Liver (tissue), 9 donors: ENCODE data around the gene SLC39A1. TPM values are rescaled to one million over a fixed set of nuclear protein-coding genes. Genes with fewer than 3 reads are reported as not detected.

Experiments
- DNase-seq: peaks from one replicate; pipeline ENCODE4 v3.0.0-alpha.2; 2017; ENCODE audit warnings: low spot score
- H3K27ac ChIP-seq, 2 donors: one replicate each; pipeline ENCODE4 v1.7.0; 2013; ENCODE audit warnings: inconsistent platforms in 2 of 2, low read length in 2 of 2, control low read depth in 1 of 2, low read depth in 1 of 2, mild to moderate bottlenecking in 1 of 2
- H3K27me3 ChIP-seq, 4 donors: one replicate each; pipeline versions ENCODE4 v1.6.1 to v1.7.0; 2013; ENCODE audit warnings: low read length in 3 of 4, inconsistent platforms in 1 of 4, mild to moderate bottlenecking in 1 of 4, moderate library complexity in 1 of 4; ENCODE audit not compliant: control insufficient read depth in 4 of 4, insufficient read depth in 4 of 4
- H3K36me3 ChIP-seq, 4 donors: one replicate each; pipeline versions ENCODE4 v1.6.1 to v1.7.0; 2013; ENCODE audit warnings: low read length in 3 of 4, mild to moderate bottlenecking in 3 of 4, low read depth in 1 of 4, moderate library complexity in 1 of 4; ENCODE audit not compliant: control insufficient read depth in 4 of 4, insufficient read depth in 3 of 4
- H3K4me1 ChIP-seq, 4 donors: one replicate each; pipeline versions ENCODE4 v1.6.1 to v1.7.0; 2013; ENCODE audit warnings: low read length in 3 of 4, mild to moderate bottlenecking in 3 of 4, moderate library complexity in 1 of 4; ENCODE audit not compliant: control insufficient read depth in 4 of 4, insufficient read depth in 4 of 4
- H3K4me3 ChIP-seq, 3 donors: one replicate each; pipeline versions ENCODE4 v1.6.1 to v1.7.0; 2013; ENCODE audit warnings: low read length in 3 of 3, control low read depth in 1 of 3, low read depth in 1 of 3, mild to moderate bottlenecking in 1 of 3
- H3K9ac ChIP-seq, 2 donors: one replicate each; pipeline ENCODE4 v1.7.0; 2013; ENCODE audit warnings: low read length in 2 of 2, mild to moderate bottlenecking in 2 of 2, moderate library complexity in 2 of 2, control low read depth in 1 of 2, low read depth in 1 of 2
- H3K9me3 ChIP-seq, 4 donors: one replicate each; pipeline versions ENCODE4 v1.6.1 to v1.7.0; 2013; ENCODE audit warnings: low read length in 3 of 4; ENCODE audit not compliant: control insufficient read depth in 4 of 4
- CTCF ChIP-seq: fragments of 150-350 bp; IDR thresholded peaks from 2 replicates; pipeline ENCODE4 v1.5.1; 2017; ENCODE audit warnings: improper control_type of control experiment, low read depth, low read length; ENCODE audit not compliant: missing input control
- EGR1 ChIP-seq, 2 donors: IDR thresholded peaks; 2 replicates each; pipeline ENCODE4 v1.6.1; 2016 to 2018; ENCODE audit warnings: antibody characterized with exemption in 2 of 2, low read depth in 2 of 2
- FOXA1 ChIP-seq: IDR thresholded peaks from 2 replicates; pipeline ENCODE4 v1.6.1; 2016; ENCODE audit warnings: antibody characterized with exemption
- HNF4A ChIP-seq, 2 donors: conservative IDR thresholded peaks; 2 replicates each; pipeline ENCODE4 v1.6.1; 2016; ENCODE audit warnings: antibody characterized with exemption in 2 of 2, mild to moderate bottlenecking in 2 of 2
- HNF4G ChIP-seq: IDR thresholded peaks from 2 replicates; pipeline ENCODE4 v1.6.1; 2016; ENCODE audit warnings: antibody characterized with exemption
- JUND ChIP-seq, 2 donors: IDR thresholded peaks; 2 replicates each; pipeline ENCODE4 v1.6.1; 2016; ENCODE audit warnings: antibody characterized with exemption in 2 of 2
- NR2F2 ChIP-seq: IDR thresholded peaks from 2 replicates; pipeline ENCODE4 v1.6.1; 2016; ENCODE audit warnings: antibody characterized with exemption
- RAD21 ChIP-seq, 2 donors: IDR thresholded peaks; 2 replicates each; pipeline ENCODE4 v1.6.1; 2016; ENCODE audit warnings: antibody characterized with exemption in 2 of 2, mild to moderate bottlenecking in 2 of 2
- REST ChIP-seq: IDR thresholded peaks from 2 replicates; pipeline ENCODE4 v1.6.1; 2016; ENCODE audit warnings: antibody characterized with exemption, mild to moderate bottlenecking
- RXRA ChIP-seq, 2 donors: IDR thresholded peaks; 2 replicates each; pipeline ENCODE4 v1.6.1; 2017 to 2018; ENCODE audit warnings: antibody characterized with exemption in 2 of 2, mild to moderate bottlenecking in 1 of 2
- SP1 ChIP-seq: IDR thresholded peaks from 2 replicates; pipeline ENCODE4 v1.6.1; 2018; ENCODE audit warnings: antibody characterized with exemption, mild to moderate bottlenecking
- TAF1 ChIP-seq: conservative IDR thresholded peaks from 2 replicates; pipeline ENCODE4 v1.6.1; 2016; ENCODE audit warnings: antibody characterized with exemption, mild to moderate bottlenecking
- YY1 ChIP-seq: IDR thresholded peaks from 2 replicates; pipeline ENCODE4 v1.6.1; 2016; ENCODE audit warnings: antibody characterized with exemption, mild to moderate bottlenecking
- ZBTB33 ChIP-seq: IDR thresholded peaks from 2 replicates; pipeline ENCODE4 v1.6.1; 2016; ENCODE audit warnings: antibody characterized with exemption
- WGBS: extraction: QIAGEN DNeasy Blood & Tissue Kit; methylation state at CpG from one replicate; pipeline ENCODE4 v1.1.7; 2013; 5-methylcytosine and 5-hydroxymethylcytosine counted together
- polyA plus RNA-seq, 2 donors: library from polyadenylated mRNA; stranded (reverse) in 1 of 2; unstranded in 1 of 2; fragments of 200-250 nt in 1 of 2; fragments of >200 nt in 1 of 2; fragmentation: Nextera tagmentation in 1 of 2; extraction: Ambion mirVana in 1 of 2; gene quantifications; one replicate each; pipeline versions ENCODE4 v1.2.1 to v1.2.3, GENCODE V29; 2013 to 2015
- total RNA-seq, 2 donors: library from RNA; depleted of rRNA; stranded (reverse); fragments of >200 nt; gene quantifications; one replicate each; pipeline ENCODE4 v1.2.3, GENCODE V29; 2014
- donor health status: healthy.
- donor health status: healthy.
- donor health status: healthy.
- donor health status: healthy.
- donor health status: healthy.

The SLC39A1 gene
- total and polyA plus RNA-seq, 4 donors: 38.8 to 70.3 (median 54.6) TPM

GRCh38 chr1:153936011-153936802 lies 27.1 kb downstream of the SLC39A1 start:
- WGBS: 96% methylated on average over 12 of the region's 12 CpGs
- Histone ChIP-seq H3K27ac (no peak overlapping the region), H3K9me3 (no peaks in the 10 kb centered on the region), H3K9ac (no peak overlapping the region), H3K36me3 (peaks cover 9 to 84% (median 50%) of the 10 kb centered on the region in 4 donors), H3K4me1 (no peaks in the 10 kb centered on the region), H3K27me3 (no peaks in the 10 kb centered on the region), H3K4me3 (no peak overlapping the region)
- TF ChIP-seq CTCF (no peak), REST (no peak), NR2F2 (no peak), HNF4G (no peak), FOXA1 (no peak), RXRA (IDR thresholded peaks at IDR 0.05) (no peak), TAF1 (no peak), JUND (IDR thresholded peaks at IDR 0.05) (no peak)
- DNase-seq: no peak

GRCh38 chr1:153934746-153935145 lies 28.6 kb downstream of the SLC39A1 start:
- TF ChIP-seq HNF4A (conservative IDR thresholded peaks at IDR 0.05) (no peak), NR2F2 (no peak), EGR1 (IDR thresholded peaks at IDR 0.05; ENCODE audit: low read depth in 2 of 2) (no peak), TAF1 (no peak), YY1 (no peak), SP1 (no peak)

GRCh38 chr1:153933955-153934354 lies 29.4 kb downstream of the SLC39A1 start:
- no peaks in the 10 kb centered on the region for H3K27me3 ChIP-seq
- no peak overlapping the region for H3K4me3 ChIP-seq
- H3K9ac ChIP-seq: no peak overlapping the region
- H3K36me3 ChIP-seq: peaks cover 11 to 79% (median 49%) of the 10 kb centered on the region in 4 donors
- no peak for DNase-seq
- 97% methylated on average over 11 of the region's 11 CpGs for WGBS
- H3K4me1 ChIP-seq: no peaks in the 10 kb centered on the region
- H3K27ac ChIP-seq: no peak overlapping the region
- TF ChIP-seq JUND (IDR thresholded peaks at IDR 0.05): no peak
- no peak for TF ChIP-seq RAD21 (IDR thresholded peaks at IDR 0.05)
- TF ChIP-seq TAF1: no peak
- no peak for TF ChIP-seq ZBTB33
- TF ChIP-seq EGR1 (IDR thresholded peaks at IDR 0.05; ENCODE audit: low read depth in 2 of 2): no peak
- no peaks in the 10 kb centered on the region for H3K9me3 ChIP-seq

More at GRCh38 chr1:153934746-153935145, 28.6 kb downstream of the SLC39A1 start:
- Histone ChIP-seq H3K36me3 (peaks cover 11 to 82% (median 51%) of the 10 kb centered on the region in 4 donors), H3K27me3 (no peaks in the 10 kb centered on the region), H3K9me3 (no peaks in the 10 kb centered on the region), H3K4me3 (no peak overlapping the region), H3K4me1 (no peaks in the 10 kb centered on the region), H3K27ac (no peak overlapping the region), H3K9ac (no peak overlapping the region)
- DNase-seq: no peak
- WGBS: 98% methylated on average over 9 of the region's 9 CpGs
